Adrenal gland (tissue), 12 donors: ENCODE measurements around the gene SULT1A3. TPM values are rescaled to one million over a fixed set of nuclear protein-coding genes. Genes with fewer than 3 reads are reported as not detected.
"Not testable (repeated sequence)": the region's sequence is repeated elsewhere in the genome, so short reads cannot be mapped to it uniquely, and the experiment has no call there.

Experiments
- DNase-seq, 7 donors: peaks; one replicate each; pipeline ENCODE4 v3.0.0-alpha.2; 2019 to 2020
- H3K27ac ChIP-seq, 5 donors: fragments of 200-600 bp; sonication (generic) in 4 of 5; 1 replicate in 3 of 5; 2 replicates in 2 of 5; pipeline versions ENCODE4 v1.5.1 to v1.8.0; 2016 to 2020; ENCODE audit warnings: mild to moderate bottlenecking in 1 of 5
- H3K27me3 ChIP-seq: fragments of 200-600 bp; 2 replicates; pipeline ENCODE4 v1.8.0; 2021
- H3K36me3 ChIP-seq, 2 donors: fragments of 200-600 bp; replicated peaks in 1 of 2; 1 replicate in 1 of 2; 2 replicates in 1 of 2; pipeline versions ENCODE4 v1.5.1 to v1.8.0; 2018 to 2022
- H3K4me1 ChIP-seq, 2 donors: fragments of 200-600 bp; replicated peaks in 1 of 2; 1 replicate in 1 of 2; 2 replicates in 1 of 2; pipeline versions ENCODE4 v1.5.1 to v1.8.0; 2018 to 2021
- H3K4me3 ChIP-seq, 4 donors: fragments of 200-600 bp; sonication (generic) in 3 of 4; one replicate each; pipeline ENCODE4 v1.5.1; 2016 to 2018
- H3K9me3 ChIP-seq, 3 donors: fragments of 200-600 bp; sonication (generic) in 1 of 3; replicated peaks in 1 of 3; 1 replicate in 2 of 3; 2 replicates in 1 of 3; pipeline versions ENCODE4 v1.5.1 to v1.8.0; 2016 to 2021
- WGBS, 4 donors: extraction: QIAGEN DNeasy Blood & Tissue Kit in 2 of 4; methylation state at CpG; one replicate each; pipeline versions ENCODE4 v1.1.5 to v1.1.7; 2013 to 2017; 5-methylcytosine and 5-hydroxymethylcytosine counted together
- intact Hi-C, 2 donors: fragments of 100-400 bp; cut with DNase I; formaldehyde crosslinking; loops; one replicate each; pipeline versions ENCODE4 v1.14.1 to v1.15.0; 2022 to 2023
- polyA plus RNA-seq, 3 donors: library from polyadenylated mRNA; stranded (reverse); fragments of 200-250 nt in 2 of 3; fragments of 350-450 nt in 1 of 3; fragmentation: Illumina TruSeq in 1 of 3; extraction: RNeasy Lipid Tissue Mini Kit (QIAGEN cat#74804) in 1 of 3; gene quantifications; one replicate each; pipeline ENCODE4 v1.2.3, GENCODE V29; 2013 to 2014
- small RNA-seq, 2 donors: library from RNA; depleted of rRNA; stranded (forward); fragments of <200 nt; gene quantifications; one replicate each; pipeline ENCODE3, GENCODE V24; 2016
- total RNA-seq, 9 donors: library from RNA; depleted of rRNA in 4 of 9; stranded (reverse); fragments of >200 nt in 4 of 9; fragments of 120-200 nt in 1 of 9; fragmentation: NEBNext Ultra II Directional in 1 of 9; extraction: Animal tissue kit (Norgen Biotek cat#: 25700) in 1 of 9; gene quantifications; one replicate each; pipeline versions ENCODE4 v1.1.0 to v1.2.4, GENCODE V29; 2013 to 2023
- donor health status: healthy with polysubstance abuse.
- donor health status: Bipolar disorder and iron deficiency.
- donor health status: DM: yes; HTN: yes; CAD: no.
- donor health status: DM: no; HTN: no; CAD: no.
- donor health status: DM: no; HTN: no; CAD: no.
- donor health status: DM: yes; HTN: yes; CAD: no.

The SULT1A3 gene
- total and polyA plus RNA-seq, 12 donors: 3.5 to 125 (median 12.8) TPM

DNA sequence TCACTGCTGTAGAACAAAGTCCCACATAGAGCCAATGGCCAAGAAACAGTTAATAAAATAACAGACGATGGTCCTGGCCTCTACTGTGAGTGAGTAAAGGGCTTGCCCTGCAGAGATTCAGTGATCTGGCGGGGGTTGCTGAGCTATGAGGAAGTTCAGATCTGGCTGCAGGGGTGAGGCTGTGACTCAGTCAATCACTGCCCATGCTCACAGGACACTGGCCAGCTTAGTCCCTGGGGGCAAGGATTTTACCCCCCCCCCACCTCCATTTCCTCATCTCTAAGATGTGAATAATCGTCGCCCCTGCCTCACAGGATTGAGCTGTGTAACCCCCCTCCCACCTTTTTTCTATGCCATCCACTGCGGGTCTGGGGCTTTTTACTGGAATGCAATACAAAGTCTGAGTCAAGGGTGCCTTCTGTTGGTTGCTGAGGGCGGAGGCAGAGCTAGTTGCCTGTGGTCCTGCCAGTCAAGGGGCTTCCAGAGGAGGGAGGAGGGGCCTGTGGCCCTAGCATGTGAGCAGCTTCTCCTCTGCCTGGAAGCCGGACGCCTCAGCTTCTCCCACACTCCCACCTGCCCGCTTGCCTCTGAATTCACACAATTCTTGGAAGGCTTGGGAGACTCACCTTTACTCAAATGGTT is 8.1 kb downstream of the SULT1A3 start:
- H3K4me1 ChIP-seq, H3K36me3 ChIP-seq, H3K4me3 ChIP-seq, H3K27me3 ChIP-seq, intact Hi-C loops, H3K27ac ChIP-seq, H3K9me3 ChIP-seq: not testable (repeated sequence)
- DNase-seq: peak in 6 of 7 donors; percentile 3 to 46 (median 16)
- WGBS, 4 donors: 14 to 63% methylated on average over 2 of the region's 9 CpGs; no CpG with 5 or more reads in 2 of the 4 donors

DNA sequence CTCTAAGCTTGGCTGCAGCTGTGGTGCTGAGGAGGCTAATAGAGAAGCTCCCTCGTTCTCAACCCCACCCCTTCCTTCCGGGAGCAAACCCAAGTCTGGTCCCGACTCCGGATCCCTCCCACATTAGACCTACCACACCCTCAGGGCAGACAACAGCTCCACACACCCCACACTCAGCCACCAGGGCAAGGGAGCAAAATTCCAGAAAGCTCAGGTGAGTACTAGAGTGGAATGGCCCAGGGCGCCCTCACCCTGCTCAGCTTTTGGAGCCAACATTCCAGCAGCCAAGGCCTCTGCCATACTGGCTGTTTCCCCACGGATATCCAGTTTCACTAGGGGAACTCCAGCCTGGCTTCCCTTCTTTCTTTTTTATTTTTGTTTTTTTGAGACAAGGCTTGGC is 10.0 kb downstream of the SULT1A3 start:
- intact Hi-C loops, H3K9me3 ChIP-seq, H3K27ac ChIP-seq, H3K4me1 ChIP-seq, H3K4me3 ChIP-seq, H3K27me3 ChIP-seq, H3K36me3 ChIP-seq: not testable (repeated sequence)
- DNase-seq: peak in 5 of 7 donors; percentile 10 to 54 (median 31)
- WGBS, 4 donors: 22 to 39% methylated on average over 4 of the region's 6 CpGs; no CpG with 5 or more reads in 2 of the 4 donors

DNA sequence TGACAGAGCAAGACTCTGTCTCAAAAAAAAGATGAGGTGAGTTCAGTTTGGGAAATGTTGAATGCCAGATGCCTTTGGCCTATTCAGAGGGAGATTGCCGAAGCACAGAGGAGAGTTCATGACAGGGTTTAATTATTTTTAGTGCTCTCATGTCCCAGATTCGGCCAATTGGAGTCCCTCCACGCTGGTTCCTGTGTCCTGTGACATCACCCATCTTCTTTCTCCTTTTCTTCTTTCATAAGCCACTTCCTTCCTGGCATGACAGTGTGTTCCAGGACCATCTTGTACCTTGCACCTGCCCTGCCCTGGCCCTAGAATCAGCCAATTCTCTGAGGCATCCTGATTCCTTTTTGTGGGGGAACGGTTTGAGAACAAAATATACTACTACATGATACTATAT is 12.4 kb downstream of the SULT1A3 start:
- H3K4me3 ChIP-seq, H3K9me3 ChIP-seq: not testable (repeated sequence)
- no CpG with 5 or more reads among the region's 4 CpGs for WGBS, 4 donors

GRCh38 chr16:30217082-30217481 is 18.0 kb downstream of the SULT1A3 start:
- H3K4me3 ChIP-seq, H3K36me3 ChIP-seq, H3K4me1 ChIP-seq, H3K9me3 ChIP-seq, H3K27ac ChIP-seq, intact Hi-C loops, H3K27me3 ChIP-seq: not testable (repeated sequence)
- 57 to 76% (median 61%) methylated on average over 3 of the region's 5 CpGs; no CpG with 5 or more reads in 1 of the 4 donors for WGBS, 4 donors
- peak in 4 of 7 donors; percentile 0 to 40 (median 8) for DNase-seq

More for the DNA sequence above, 12.4 kb downstream of the SULT1A3 start:
- H3K36me3 ChIP-seq, H3K27me3 ChIP-seq, H3K4me1 ChIP-seq, intact Hi-C loops, DNase-seq, H3K27ac ChIP-seq: not testable (repeated sequence)

DNA sequence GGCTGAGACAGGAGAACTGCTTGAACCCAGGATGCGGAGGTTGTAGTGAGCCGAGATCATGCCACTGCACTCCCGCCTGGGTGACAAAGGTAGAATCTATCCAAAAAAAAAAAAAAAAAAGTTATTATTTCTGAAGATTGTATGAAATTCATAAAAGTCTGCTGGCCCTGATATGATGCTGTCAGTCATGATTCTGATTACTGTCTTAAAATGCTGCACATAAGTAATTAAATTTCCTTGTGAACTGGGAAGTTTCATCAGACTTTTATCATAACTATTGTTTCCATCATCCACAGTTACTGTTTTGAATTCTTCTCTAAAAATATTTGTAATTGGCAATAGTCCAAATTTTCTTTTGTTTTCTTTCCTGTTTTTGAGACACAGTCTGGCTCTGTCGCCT is 49.3 kb downstream of the SULT1A3 start, which contains the start of gene NPIPB13:
Gene NPIPB13 (minus strand): TSS at position 101 of the 400 bp plus-strand sequence. CDS start 2,906 bp downstream, outside the sequence.
- DNase-seq, H3K27me3 ChIP-seq, H3K36me3 ChIP-seq, H3K4me3 ChIP-seq, intact Hi-C loops, H3K4me1 ChIP-seq, H3K9me3 ChIP-seq, H3K27ac ChIP-seq: not testable (repeated sequence)
- WGBS, 4 donors: no CpG with 5 or more reads among the region's 4 CpGs

Small RNAs within 50 kb of the gene (small RNA-seq; reads per million reads assigned to genes)
- gene AC106782.4: 0 reads per million in 2 donors

Other genes starting within 250 kb of the SULT1A3 start
- 100 to 1,000 TPM; 113 to 300 (median 190) TPM for gene TMEM219, start 237.2 kb upstream of the SULT1A3 start, total RNA-seq
- 100 to 1,000 TPM; 100 to 278 (median 272) TPM for gene TMEM219, start 237.2 kb upstream of the SULT1A3 start, polyA plus RNA-seq
- 10 to 100 TPM; 40.0 to 95.0 (median 73.4) TPM for gene TAOK2, start 225.4 kb upstream of the SULT1A3 start, total RNA-seq
- 100 to 1,000 TPM in 1 of 3 donors, 10 to 100 TPM in 2; 36.6 to 135 (median 51.0) TPM for gene TAOK2, start 225.4 kb upstream of the SULT1A3 start, polyA plus RNA-seq
- gene HIRIP3, start 203.6 kb upstream of the SULT1A3 start, total RNA-seq: 10 to 100 TPM; 11.0 to 35.0 (median 18.7) TPM
- 10 to 100 TPM; 12.6 to 24.9 (median 20.2) TPM for gene HIRIP3, start 203.6 kb upstream of the SULT1A3 start, polyA plus RNA-seq
- gene INO80E, start 203.0 kb upstream of the SULT1A3 start, total RNA-seq: 100 to 1,000 TPM in 2 of 9 donors, 10 to 100 TPM in 7; 31.8 to 120 (median 71.2) TPM
- gene INO80E, start 203.0 kb upstream of the SULT1A3 start, polyA plus RNA-seq: 100 to 1,000 TPM in 2 of 3 donors, 10 to 100 TPM in 1; 42.8 to 362 (median 103) TPM
- 10 to 100 TPM in 1 of 9 donors, 1 to 10 TPM in 5, under 1 TPM in 2, not detected in 1; 0.35 to 14.8 (median 2.8) TPM for gene DOC2A, start 188.2 kb upstream of the SULT1A3 start, total RNA-seq
- 10 to 100 TPM in 1 of 3 donors, 1 to 10 TPM in 1, under 1 TPM in 1; 0.60 to 33.0 (median 9.5) TPM for gene DOC2A, start 188.2 kb upstream of the SULT1A3 start, polyA plus RNA-seq
- gene C16orf92, start 176.1 kb upstream of the SULT1A3 start, total RNA-seq: not detected
- not detected for gene C16orf92, start 176.1 kb upstream of the SULT1A3 start, polyA plus RNA-seq
- 1 to 10 TPM in 2 of 9 donors, under 1 TPM in 4, not detected in 3; 0.11 to 3.1 (median 0.61) TPM for gene TLCD3B, start 168.0 kb upstream of the SULT1A3 start, total RNA-seq
- gene TLCD3B, start 168.0 kb upstream of the SULT1A3 start, polyA plus RNA-seq: 10 to 100 TPM in 1 of 3 donors, 1 to 10 TPM in 1, under 1 TPM in 1; 0.40 to 10.6 (median 1.8) TPM
- gene ALDOA, start 133.5 kb upstream of the SULT1A3 start, total RNA-seq: 1,000 to 10,000 TPM in 8 of 9 donors, 100 to 1,000 TPM in 1; 691 to 1,930 (median 1,545) TPM
- gene ALDOA, start 133.5 kb upstream of the SULT1A3 start, polyA plus RNA-seq: 1,000 to 10,000 TPM in 1 of 3 donors, 100 to 1,000 TPM in 2; 623 to 1,215 (median 899) TPM
- gene PPP4C, start 123.3 kb upstream of the SULT1A3 start, total RNA-seq: 100 to 1,000 TPM in 3 of 9 donors, 10 to 100 TPM in 6; 44.5 to 136 (median 75.6) TPM
- 10 to 100 TPM; 39.2 to 93.0 (median 87.1) TPM for gene PPP4C, start 123.3 kb upstream of the SULT1A3 start, polyA plus RNA-seq
- 1 to 10 TPM in 8 of 9 donors, under 1 TPM in 1; 0.44 to 3.4 (median 2.0) TPM for gene TBX6, start 107.3 kb upstream of the SULT1A3 start, total RNA-seq
- gene TBX6, start 107.3 kb upstream of the SULT1A3 start, polyA plus RNA-seq: 1 to 10 TPM in 2 of 3 donors, under 1 TPM in 1; 0.22 to 5.1 (median 1.9) TPM
- 100 to 1,000 TPM in 4 of 9 donors, 10 to 100 TPM in 5; 18.9 to 210 (median 85.1) TPM for gene YPEL3, start 103.0 kb upstream of the SULT1A3 start, total RNA-seq
- 100 to 1,000 TPM in 2 of 3 donors, 10 to 100 TPM in 1; 14.6 to 454 (median 310) TPM for gene YPEL3, start 103.0 kb upstream of the SULT1A3 start, polyA plus RNA-seq
- 1 to 10 TPM in 6 of 9 donors, under 1 TPM in 2, not detected in 1; 0.78 to 9.0 (median 2.6) TPM for gene GDPD3, start 85.7 kb upstream of the SULT1A3 start, total RNA-seq
- 10 to 100 TPM in 1 of 3 donors, 1 to 10 TPM in 2; 1.0 to 17.6 (median 5.8) TPM for gene GDPD3, start 85.7 kb upstream of the SULT1A3 start, polyA plus RNA-seq
- 100 to 1,000 TPM in 4 of 9 donors, 10 to 100 TPM in 5; 31.4 to 129 (median 99.9) TPM for gene MAPK3, start 76.0 kb upstream of the SULT1A3 start, total RNA-seq
- 100 to 1,000 TPM in 1 of 3 donors, 10 to 100 TPM in 2; 53.2 to 133 (median 66.0) TPM for gene MAPK3, start 76.0 kb upstream of the SULT1A3 start, polyA plus RNA-seq
- gene CORO1A, start 15.7 kb upstream of the SULT1A3 start, total RNA-seq: 10 to 100 TPM in 8 of 9 donors, 1 to 10 TPM in 1; 3.3 to 69.1 (median 39.6) TPM
- gene CORO1A, start 15.7 kb upstream of the SULT1A3 start, polyA plus RNA-seq: 10 to 100 TPM in 2 of 3 donors, 1 to 10 TPM in 1; 4.1 to 87.7 (median 56.2) TPM
- 100 to 1,000 TPM in 6 of 9 donors, 10 to 100 TPM in 3; 55.1 to 449 (median 143) TPM for gene BOLA2B, start 5.6 kb upstream of the SULT1A3 start, total RNA-seq
- 100 to 1,000 TPM in 2 of 3 donors, 10 to 100 TPM in 1; 96.4 to 329 (median 250) TPM for gene BOLA2B, start 5.6 kb upstream of the SULT1A3 start, polyA plus RNA-seq
- gene SLX1A, start 5.4 kb upstream of the SULT1A3 start, total RNA-seq: 10 to 100 TPM; 12.4 to 87.5 (median 40.3) TPM
- 100 to 1,000 TPM in 2 of 3 donors, 1 to 10 TPM in 1; 7.9 to 195 (median 169) TPM for gene SLX1A, start 5.4 kb upstream of the SULT1A3 start, polyA plus RNA-seq
- 10 to 100 TPM in 1 of 9 donors, 1 to 10 TPM in 6, under 1 TPM in 1, not detected in 1; 0.35 to 11.7 (median 2.7) TPM for gene NPIPB13, start 49.2 kb downstream of the SULT1A3 start, total RNA-seq
- gene NPIPB13, start 49.2 kb downstream of the SULT1A3 start, polyA plus RNA-seq: 10 to 100 TPM in 2 of 3 donors, under 1 TPM in 1; 0.49 to 17.1 (median 16.5) TPM
- 10 to 100 TPM; 27.5 to 95.8 (median 77.0) TPM for gene CD2BP2, start 156.1 kb downstream of the SULT1A3 start, total RNA-seq
- 10 to 100 TPM; 53.5 to 95.6 (median 58.0) TPM for gene CD2BP2, start 156.1 kb downstream of the SULT1A3 start, polyA plus RNA-seq
- gene TBC1D10B, start 171.2 kb downstream of the SULT1A3 start, total RNA-seq: 10 to 100 TPM; 17.0 to 67.7 (median 44.0) TPM
- gene TBC1D10B, start 171.2 kb downstream of the SULT1A3 start, polyA plus RNA-seq: 10 to 100 TPM; 33.7 to 65.4 (median 44.3) TPM
- gene MYL11, start 175.5 kb downstream of the SULT1A3 start, total RNA-seq: 1 to 10 TPM in 2 of 9 donors, not detected in 7; 1.1 to 2.9 TPM
- 1 to 10 TPM in 1 of 3 donors, not detected in 2; 2.7 TPM for gene MYL11, start 175.5 kb downstream of the SULT1A3 start, polyA plus RNA-seq
- 1 to 10 TPM in 7 of 9 donors, under 1 TPM in 1, not detected in 1; 0.11 to 5.5 (median 2.3) TPM for gene SEPTIN1, start 183.3 kb downstream of the SULT1A3 start, total RNA-seq
- gene SEPTIN1, start 183.3 kb downstream of the SULT1A3 start, polyA plus RNA-seq: 10 to 100 TPM in 1 of 3 donors, 1 to 10 TPM in 1, under 1 TPM in 1; 0.75 to 19.8 (median 9.3) TPM
- 10 to 100 TPM in 3 of 9 donors, 1 to 10 TPM in 6; 5.7 to 23.8 (median 8.9) TPM for gene ZNF48, start 196.2 kb downstream of the SULT1A3 start, total RNA-seq
- 1 to 10 TPM; 2.6 to 5.6 (median 4.2) TPM for gene ZNF48, start 196.2 kb downstream of the SULT1A3 start, polyA plus RNA-seq
- 10 to 100 TPM in 7 of 9 donors, 1 to 10 TPM in 2; 8.2 to 81.3 (median 15.8) TPM for gene ZNF771, start 208.4 kb downstream of the SULT1A3 start, total RNA-seq
- gene ZNF771, start 208.4 kb downstream of the SULT1A3 start, polyA plus RNA-seq: 10 to 100 TPM in 1 of 3 donors, 1 to 10 TPM in 2; 2.8 to 12.2 (median 9.5) TPM
- 10 to 100 TPM; 13.9 to 33.9 (median 29.5) TPM for gene DCTPP1, start 230.8 kb downstream of the SULT1A3 start, total RNA-seq
- 10 to 100 TPM; 11.7 to 15.2 (median 13.3) TPM for gene DCTPP1, start 230.8 kb downstream of the SULT1A3 start, polyA plus RNA-seq
- gene SEPHS2, start 246.6 kb downstream of the SULT1A3 start, total RNA-seq: 10 to 100 TPM; 10.7 to 60.5 (median 46.2) TPM
- gene SEPHS2, start 246.6 kb downstream of the SULT1A3 start, polyA plus RNA-seq: 10 to 100 TPM; 18.9 to 54.5 (median 21.9) TPM